Stimulated activated CD4-positive, alpha-beta T cell treated with anti-CD3 and anti-CD28 coated beads, Interleukin-1b, Interleukin-23, amount 100 ng/mL, for 24 hours (primary cell): ENCODE data around the gene RABGGTB.
"Not testable (repeated sequence)": the region's sequence is repeated elsewhere in the genome, so short reads cannot be mapped to it uniquely, and the experiment has no call there.

Experiments used
- DNase-seq, 4 experiments: peaks; one replicate each; pipeline ENCODE4 v3.0.0-alpha.2; 2020; ENCODE audit warnings: low read depth in 4 of 4, low spot score in 1 of 4

Gene RABGGTB

GRCh38 chr1:75785983-75786853 is at the start of gene RABGGTB:
TSS of gene RABGGTB (plus strand) at chr1:75786256. CDS start at chr1:75786272, 16 bp downstream.
- peak; percentile 90 to 92 (median 90) for DNase-seq

DNA sequence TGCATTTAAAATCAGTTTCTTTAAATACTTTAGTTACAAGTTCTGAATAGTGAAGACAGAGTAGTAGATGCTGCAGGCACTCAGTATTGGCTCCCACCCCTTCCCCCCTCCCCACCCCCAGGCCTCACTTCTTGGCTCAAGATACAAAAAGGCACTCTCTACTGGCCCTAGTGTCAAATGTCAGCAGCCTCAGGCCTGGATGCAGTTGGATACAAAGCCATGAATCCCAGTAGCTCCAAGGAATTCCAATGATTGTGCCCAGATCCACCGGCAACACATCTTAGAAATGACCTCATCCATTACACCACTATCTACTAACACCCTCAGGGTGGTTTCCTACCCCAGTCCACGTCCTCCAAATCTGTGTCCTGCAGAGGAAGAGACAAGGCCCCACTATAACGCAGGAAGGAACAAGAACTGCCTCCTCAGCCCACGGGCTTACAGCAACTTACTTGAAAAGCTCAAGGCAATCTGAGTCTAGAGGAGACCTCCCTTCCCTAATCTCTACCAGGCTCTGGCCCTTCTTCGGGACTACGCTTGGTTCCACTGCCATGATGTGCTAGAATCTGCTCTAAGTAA is 43.9 kb upstream of the RABGGTB start:
- DNase-seq, result no peak

DNA sequence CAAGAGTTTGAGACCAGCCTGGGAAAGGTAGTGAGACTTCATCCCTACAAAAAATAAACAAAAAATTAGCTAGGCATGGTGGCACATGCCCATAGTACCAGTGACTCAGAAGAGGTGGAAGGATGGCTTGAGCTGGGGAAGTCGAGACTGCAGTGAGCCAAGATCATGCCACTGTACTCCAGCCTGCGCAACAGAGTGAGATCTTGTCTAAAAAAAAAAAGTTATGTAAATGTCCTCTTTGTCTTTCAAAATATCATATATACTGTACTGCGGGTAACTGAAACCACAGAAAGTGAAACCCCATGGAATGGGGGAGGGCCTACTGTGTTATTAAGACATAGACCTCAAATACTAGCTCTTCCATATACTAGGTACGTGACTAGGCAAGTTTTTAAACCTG is 40.8 kb upstream of the RABGGTB start:
- no peak for DNase-seq

- DNase-seq, result not testable (repeated sequence)
Measured at GRCh38 chr1:75757210-75757609, 28.8 kb upstream of the RABGGTB start.

DNA sequence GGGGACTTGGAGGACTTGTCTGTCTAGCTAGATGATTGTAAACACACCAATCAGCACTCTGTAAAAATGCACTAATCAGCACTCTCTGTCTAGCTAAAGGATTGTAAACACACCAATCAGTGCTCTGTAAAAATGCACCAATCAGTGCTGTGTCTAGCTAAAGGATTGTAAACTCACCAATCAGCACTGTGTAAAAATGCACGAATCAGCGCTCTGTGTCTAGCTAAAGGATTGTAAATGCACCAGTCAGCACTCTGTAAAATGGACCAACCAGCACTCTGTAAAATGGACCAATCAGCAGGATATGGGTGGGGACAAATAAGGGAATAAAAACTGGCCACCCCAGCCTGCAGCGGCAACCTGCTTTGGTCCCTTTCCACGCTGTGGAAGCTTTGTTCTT is 27.5 kb upstream of the RABGGTB start:
- DNase-seq, result not testable (repeated sequence)

GRCh38 chr1:75764057-75764655 is 21.9 kb upstream of the RABGGTB start:
- DNase-seq, result no peak

GRCh38 chr1:75765697-75766355 is 20.2 kb upstream of the RABGGTB start:
- DNase-seq, result no peak

- DNase-seq, result no peak
Measured at GRCh38 chr1:75768016-75768415, 18.0 kb upstream of the RABGGTB start.

GRCh38 chr1:75770761-75771160 is 15.3 kb upstream of the RABGGTB start:
- DNase-seq, result no peak

GRCh38 chr1:75771978-75772377 is 14.1 kb upstream of the RABGGTB start:
- DNase-seq, result no peak

- DNase-seq, result not testable (repeated sequence)
Measured at GRCh38 chr1:75777812-75778211, 8.2 kb upstream of the RABGGTB start.

DNA sequence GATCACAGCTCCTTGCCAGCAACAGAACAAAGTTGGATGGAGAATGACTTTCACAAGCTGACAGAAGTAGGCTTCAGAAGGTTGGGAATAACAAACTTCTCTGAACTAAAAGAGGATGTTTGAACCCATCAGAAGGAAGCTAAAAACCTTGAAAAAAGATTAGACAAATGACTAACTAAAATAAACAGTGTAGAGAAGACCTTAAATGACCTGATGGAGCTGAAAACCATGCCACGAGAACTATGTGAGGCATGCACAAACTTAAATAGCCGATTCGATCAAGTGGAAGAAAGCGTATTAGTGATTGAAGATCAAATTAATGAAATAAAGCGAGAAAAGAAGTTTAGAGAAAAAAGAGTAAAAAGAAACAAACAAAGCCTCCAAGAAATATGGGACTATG is 7.4 kb upstream of the RABGGTB start:
- DNase-seq, result not testable (repeated sequence)

DNA sequence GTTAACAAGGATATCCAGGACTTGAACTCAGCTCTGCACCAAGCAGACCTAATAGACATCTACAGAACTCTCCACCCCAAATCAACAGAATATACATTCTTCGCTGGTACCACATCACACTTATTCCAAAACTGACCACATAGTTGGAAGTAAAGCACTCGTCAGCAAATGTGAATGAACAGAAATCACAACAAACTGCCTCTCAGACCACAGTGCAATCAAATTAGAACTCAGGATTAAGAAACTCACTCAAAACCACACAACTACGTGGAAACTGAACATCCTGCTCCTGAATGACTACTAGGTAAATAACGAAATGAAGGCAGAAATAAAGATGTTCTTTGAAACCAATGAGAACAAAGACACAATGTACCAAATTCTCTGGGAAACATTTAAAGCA is 5.9 kb upstream of the RABGGTB start:
- DNase-seq, result not testable (repeated sequence)

- DNase-seq, result not testable (repeated sequence)
Measured at GRCh38 chr1:75783920-75784319, 2.1 kb upstream of the RABGGTB start.

DNA sequence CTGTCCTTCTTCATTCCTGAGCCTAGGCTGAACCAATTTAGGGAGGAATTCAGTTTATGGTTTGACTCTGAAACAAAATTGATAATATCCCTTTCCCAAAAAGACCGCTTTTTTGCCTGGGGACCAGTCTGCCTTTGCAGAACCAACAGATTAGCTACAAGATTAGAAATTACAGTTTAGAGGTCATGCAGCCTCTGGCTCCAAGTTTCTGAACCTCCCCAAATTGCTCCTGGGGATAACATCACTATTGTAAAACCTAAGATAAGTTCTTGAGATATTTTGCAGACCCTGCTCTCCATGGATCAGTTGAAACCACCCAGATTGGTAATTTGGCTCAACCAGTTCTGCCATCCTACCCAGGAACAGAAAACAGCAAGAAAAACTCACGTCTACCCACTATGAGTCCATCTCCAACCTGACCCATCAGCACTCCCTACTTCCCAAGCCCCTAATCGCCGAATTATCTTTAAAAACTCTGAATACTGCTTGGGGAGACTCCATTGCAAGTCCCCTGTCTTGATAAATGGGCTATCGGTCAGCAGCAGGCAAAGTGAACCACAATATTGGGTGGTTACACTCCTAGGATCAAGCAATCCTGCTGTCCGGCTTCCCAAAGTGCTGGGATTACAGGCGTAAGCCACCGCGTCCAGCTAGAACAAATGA is 605 bp upstream of the RABGGTB start:
- no peak for DNase-seq

GRCh38 chr1:75786901-75787493 is 941 bp downstream of the RABGGTB start:
- DNase-seq, result no peak

GRCh38 chr1:75787524-75787923 is 1.5 kb downstream of the RABGGTB start:
- DNase-seq, result no peak

- no peak for DNase-seq
Measured at GRCh38 chr1:75789988-75790387, 3.9 kb downstream of the RABGGTB start.

DNA sequence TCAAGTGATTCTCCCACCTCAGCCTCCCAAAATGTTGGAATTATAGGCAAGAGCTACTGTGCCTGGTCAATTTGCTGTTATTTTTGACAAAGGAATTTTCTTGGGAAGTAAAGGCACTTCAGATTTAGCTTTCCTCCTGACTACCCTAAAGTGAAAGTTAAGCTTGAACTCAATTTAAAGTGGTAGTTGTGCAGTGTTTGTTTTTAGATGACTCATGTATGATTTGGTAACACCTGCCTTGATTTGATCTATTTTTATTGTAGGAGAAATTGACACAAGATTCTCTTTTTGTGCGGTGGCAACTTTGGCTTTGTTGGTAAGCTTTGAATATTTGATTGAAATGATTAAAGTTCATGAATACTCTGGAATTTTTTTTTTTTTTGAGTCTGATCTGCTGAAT is 5.0 kb downstream of the RABGGTB start:
- DNase-seq, result no peak

GRCh38 chr1:75792091-75792490 is 6.0 kb downstream of the RABGGTB start:
- no peak for DNase-seq

GRCh38 chr1:75794382-75794781 is 8.3 kb downstream of the RABGGTB start:
- DNase-seq, result no peak
